ENCODE data around the gene NDC80.

GRCh38 chr18:2554696-2555095, 16.7 kb upstream of the NDC80 start:
- TF ChIP-seq EP300 (IDR thresholded peaks at IDR 0.05) (no peak), CTCF (IDR thresholded peaks at IDR 0.05) (no peak), POLR2A (IDR thresholded peaks at IDR 0.05) (no peak), POLR2AphosphoS5 (IDR thresholded peaks at IDR 0.05) (no peak)
